Smooth muscle cell (in vitro differentiated cells): ENCODE data around the gene MFN2. TPM values are rescaled to one million over a fixed set of nuclear protein-coding genes. Genes with fewer than 3 reads are reported as not detected.
"Not testable (repeated sequence)": the region's sequence is repeated elsewhere in the genome, so short reads cannot be mapped to it uniquely, and the experiment has no call there.

Source experiments
- DNase-seq: peaks from one replicate; lab custom pipeline; 2025; ENCODE audit not compliant: unreplicated experiment; lab: John Stamatoyannopoulos, UW
- H2AFZ ChIP-seq: fragments of 200-600 bp; sonication (generic); 2 replicates; pipeline ENCODE4 v1.6.0; 2016; ENCODE audit warnings: antibody characterized with exemption, low read depth, mild to moderate bottlenecking
- H3F3A ChIP-seq: fragments of 200-600 bp; sonication (generic); 2 replicates; pipeline ENCODE4 v1.6.0; 2017; ENCODE audit warnings: antibody characterized with exemption, low read depth
- H3K27ac ChIP-seq: fragments of 200-600 bp; sonication (generic); 2 replicates; pipeline ENCODE4 v1.5.1; 2016; ENCODE audit warnings: low read depth, mild to moderate bottlenecking
- H3K27me3 ChIP-seq: fragments of 200-600 bp; sonication (generic); 2 replicates; pipeline ENCODE4 v1.6.1; 2016; ENCODE audit warnings: low read depth, mild to moderate bottlenecking
- H3K36me3 ChIP-seq: fragments of 200-600 bp; sonication (generic); 2 replicates; pipeline ENCODE4 v1.5.1; 2016; ENCODE audit warnings: low read depth
- H3K4me1 ChIP-seq: fragments of 200-600 bp; sonication (generic); 2 replicates; pipeline ENCODE4 v1.5.1; 2016; ENCODE audit warnings: low read depth
- H3K4me2 ChIP-seq: fragments of 200-600 bp; sonication (generic); 2 replicates; pipeline ENCODE4 v1.6.0; 2016; ENCODE audit warnings: mild to moderate bottlenecking
- H3K4me3 ChIP-seq: fragments of 200-600 bp; sonication (generic); 2 replicates; pipeline ENCODE4 v1.5.1; 2016; ENCODE audit warnings: mild to moderate bottlenecking
- H3K79me2 ChIP-seq: fragments of 200-600 bp; sonication (generic); 2 replicates; pipeline ENCODE4 v1.6.0; 2016; ENCODE audit warnings: low read depth, mild to moderate bottlenecking
- H3K9ac ChIP-seq: fragments of 200-600 bp; sonication (generic); 2 replicates; pipeline ENCODE4 v1.6.0; 2016; ENCODE audit warnings: low read depth
- H3K9me3 ChIP-seq: fragments of 200-600 bp; sonication (generic); replicated peaks from 2 replicates; pipeline ENCODE4 v1.5.1; 2016; ENCODE audit warnings: low read depth
- H4K20me1 ChIP-seq: fragments of 200-600 bp; sonication (generic); 2 replicates; pipeline ENCODE4 v1.6.0; 2016; ENCODE audit warnings: low read depth
- WGBS: methylation state at CpG from one replicate; pipeline ENCODE4 v1.1.7; 2016; ENCODE audit warnings: low lambda C conversion rate; 5-methylcytosine and 5-hydroxymethylcytosine counted together
- polyA plus RNA-seq: library from polyadenylated mRNA; unstranded; fragments of >200 nt; fragmentation: Nextera tagmentation; extraction: Ambion mirVana; gene quantifications from 2 replicates; pipeline ENCODE4 v1.2.1, GENCODE V29; 2016
- total RNA-seq: library from RNA; depleted of rRNA; stranded (reverse); fragments of >200 nt; gene quantifications from 2 replicates; pipeline ENCODE4 v1.2.3, GENCODE V29; 2014
- TF ChIP-seq, protein P1 (sequence below): fragments of 200-600 bp; sonication (generic); IDR thresholded peaks from 2 replicates; pipeline ENCODE4 v1.5.1; 2017; ENCODE audit warnings: borderline replicate concordance, mild to moderate bottlenecking, antibody characterized with exemption; ENCODE audit not compliant: insufficient read depth, poor library complexity, severe bottlenecking

MFN2 gene
- total and polyA plus RNA-seq, 2 experiments from 2014 or later, result 30.0 to 39.7 TPM

DNA sequence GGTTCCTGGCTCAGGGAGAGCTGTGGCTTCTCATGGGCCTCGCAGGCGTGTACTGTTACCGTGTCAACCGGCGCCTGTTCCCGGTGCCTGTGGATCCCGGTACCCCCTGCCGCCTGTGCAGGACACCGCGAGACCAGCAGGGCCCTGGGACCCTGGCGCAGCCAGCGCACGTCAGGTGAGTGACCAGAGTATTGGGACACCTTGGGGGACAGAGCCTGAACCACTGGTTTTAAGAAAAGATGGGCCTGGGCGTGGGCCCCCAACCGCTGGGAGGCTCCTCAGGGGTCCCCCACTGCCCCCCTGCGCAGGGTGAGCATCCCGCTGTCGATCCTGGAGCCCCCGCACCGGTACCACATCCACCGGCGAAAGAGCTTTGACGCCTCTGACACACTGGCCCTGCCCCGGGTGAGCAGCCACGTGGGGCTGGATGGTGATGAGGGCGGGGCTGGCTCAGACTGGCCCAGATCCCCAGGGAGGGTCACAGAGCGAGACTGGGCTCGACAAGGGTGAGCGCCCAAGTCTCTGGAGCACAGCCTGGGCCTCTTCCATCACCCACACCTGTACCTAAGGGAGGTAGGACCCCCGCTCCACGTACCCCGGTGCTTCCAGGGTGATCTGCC lies 49.6 kb downstream of the MFN2 start:
- Histone ChIP-seq H4K20me1 (no peaks in the 10 kb centered on the region), H3K4me1 (no peaks in the 10 kb centered on the region), H3K4me2 (no peak overlapping the region), H2AFZ (no peak overlapping the region), H3K9me3 (no peaks in the 10 kb centered on the region), H3K79me2 (no peaks in the 10 kb centered on the region), H3K9ac (no peak overlapping the region), H3K4me3 (no peak overlapping the region), H3K27me3 (no peaks in the 10 kb centered on the region), H3F3A (peaks cover 6% of the 10 kb centered on the region), H3K27ac (no peak overlapping the region), H3K36me3 (no peaks in the 10 kb centered on the region)
- TF ChIP-seq, protein P1, sequence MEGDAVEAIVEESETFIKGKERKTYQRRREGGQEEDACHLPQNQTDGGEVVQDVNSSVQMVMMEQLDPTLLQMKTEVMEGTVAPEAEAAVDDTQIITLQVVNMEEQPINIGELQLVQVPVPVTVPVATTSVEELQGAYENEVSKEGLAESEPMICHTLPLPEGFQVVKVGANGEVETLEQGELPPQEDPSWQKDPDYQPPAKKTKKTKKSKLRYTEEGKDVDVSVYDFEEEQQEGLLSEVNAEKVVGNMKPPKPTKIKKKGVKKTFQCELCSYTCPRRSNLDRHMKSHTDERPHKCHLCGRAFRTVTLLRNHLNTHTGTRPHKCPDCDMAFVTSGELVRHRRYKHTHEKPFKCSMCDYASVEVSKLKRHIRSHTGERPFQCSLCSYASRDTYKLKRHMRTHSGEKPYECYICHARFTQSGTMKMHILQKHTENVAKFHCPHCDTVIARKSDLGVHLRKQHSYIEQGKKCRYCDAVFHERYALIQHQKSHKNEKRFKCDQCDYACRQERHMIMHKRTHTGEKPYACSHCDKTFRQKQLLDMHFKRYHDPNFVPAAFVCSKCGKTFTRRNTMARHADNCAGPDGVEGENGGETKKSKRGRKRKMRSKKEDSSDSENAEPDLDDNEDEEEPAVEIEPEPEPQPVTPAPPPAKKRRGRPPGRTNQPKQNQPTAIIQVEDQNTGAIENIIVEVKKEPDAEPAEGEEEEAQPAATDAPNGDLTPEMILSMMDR, result no peak
- no peak for DNase-seq
- 98% methylated on average over 32 of the region's 32 CpGs for WGBS

DNA sequence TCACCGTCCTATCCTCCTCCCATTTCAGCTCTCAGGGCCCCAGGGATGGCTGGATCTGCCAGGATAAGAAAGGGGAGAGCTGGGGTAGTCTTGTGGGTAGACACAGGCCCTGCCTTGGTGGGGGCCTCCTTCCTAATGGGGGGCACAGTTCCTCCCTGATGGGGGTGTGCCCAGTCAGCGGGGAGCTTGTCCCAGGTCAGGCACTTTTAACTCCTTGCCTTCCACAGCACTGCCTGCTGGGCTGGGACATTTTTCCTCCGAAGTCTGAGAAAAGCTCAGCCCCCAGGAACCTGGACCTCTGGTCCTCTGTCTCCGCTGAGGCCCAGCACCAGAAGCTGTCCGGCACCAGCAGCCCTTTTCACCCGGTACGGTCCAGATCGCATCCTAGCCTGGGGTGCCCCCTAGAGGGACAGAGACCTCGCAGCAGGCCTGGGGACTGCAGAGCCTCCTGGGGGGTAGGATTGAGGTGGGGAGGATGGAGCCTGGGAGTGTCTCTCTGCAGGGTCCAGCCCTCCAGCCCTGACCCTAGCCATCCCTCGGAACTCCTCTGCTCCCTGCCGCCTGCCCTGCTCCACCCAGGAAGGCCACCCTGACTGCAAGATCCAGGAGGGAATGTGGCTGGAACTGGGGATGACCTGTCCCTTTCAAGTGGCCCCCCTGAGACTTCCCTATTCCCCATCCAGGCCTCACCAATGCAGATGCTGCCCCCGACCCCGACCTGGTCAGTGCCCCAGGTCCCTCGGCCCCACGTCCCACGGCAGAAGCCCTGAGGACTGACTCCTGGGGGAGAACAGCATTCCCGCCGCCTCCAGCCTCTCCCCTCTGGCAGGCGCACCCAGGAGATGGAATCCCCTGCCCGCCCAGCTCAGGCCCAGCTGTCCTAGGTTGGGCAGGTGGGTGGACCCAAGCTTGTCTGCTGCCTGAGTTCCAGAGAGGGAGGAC lies 51.1 kb downstream of the MFN2 start:
- Histone ChIP-seq H3K4me3 (no peak overlapping the region), H3K79me2 (no peaks in the 10 kb centered on the region), H3F3A (peaks cover 6% of the 10 kb centered on the region), H3K9ac (no peak overlapping the region), H3K27ac (no peak overlapping the region), H4K20me1 (no peaks in the 10 kb centered on the region), H3K27me3 (no peaks in the 10 kb centered on the region), H3K9me3 (no peaks in the 10 kb centered on the region), H3K36me3 (no peaks in the 10 kb centered on the region), H3K4me1 (no peaks in the 10 kb centered on the region), H3K4me2 (no peak overlapping the region), H2AFZ (no peak overlapping the region)
- WGBS, result 86% methylated on average over 19 of the region's 20 CpGs
- DNase-seq, result no peak
- TF ChIP-seq, protein P1, result peak; percentile 34

DNA sequence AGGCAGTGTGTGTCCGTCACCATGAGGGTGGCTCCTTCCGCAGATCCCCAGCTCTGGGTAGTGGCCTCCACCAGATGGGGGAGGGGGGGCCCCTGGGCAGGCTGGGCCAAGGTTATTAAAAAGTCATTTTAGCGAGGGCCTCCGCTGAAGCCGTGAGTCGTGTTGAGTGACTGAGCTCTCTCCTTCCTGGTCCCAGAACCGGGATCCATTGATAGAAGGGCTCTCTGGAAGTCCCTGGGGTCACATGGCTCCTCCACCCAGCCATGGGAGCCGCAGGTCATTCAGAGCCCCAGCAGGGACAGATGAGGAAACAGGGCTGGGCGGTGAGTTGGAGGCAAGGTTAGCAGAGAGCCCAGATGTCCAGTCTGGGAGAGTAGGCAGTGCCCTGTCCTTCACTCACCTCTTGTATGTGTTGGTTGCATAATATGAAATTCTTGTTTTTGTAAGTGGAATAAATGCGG lies 51.9 kb downstream of the MFN2 start:
- Histone ChIP-seq H2AFZ (no peak overlapping the region), H3K4me3 (no peak overlapping the region), H3K27me3 (no peaks in the 10 kb centered on the region), H3K9me3 (no peaks in the 10 kb centered on the region), H3K4me1 (no peaks in the 10 kb centered on the region), H3K36me3 (no peaks in the 10 kb centered on the region), H3K4me2 (no peak overlapping the region), H3F3A (peaks cover 6% of the 10 kb centered on the region), H4K20me1 (no peaks in the 10 kb centered on the region), H3K27ac (no peak overlapping the region), H3K79me2 (no peaks in the 10 kb centered on the region), H3K9ac (no peak overlapping the region)
- no peak for DNase-seq
- 77% methylated on average over 10 of the region's 10 CpGs for WGBS
- TF ChIP-seq, protein P1, result no peak

DNA sequence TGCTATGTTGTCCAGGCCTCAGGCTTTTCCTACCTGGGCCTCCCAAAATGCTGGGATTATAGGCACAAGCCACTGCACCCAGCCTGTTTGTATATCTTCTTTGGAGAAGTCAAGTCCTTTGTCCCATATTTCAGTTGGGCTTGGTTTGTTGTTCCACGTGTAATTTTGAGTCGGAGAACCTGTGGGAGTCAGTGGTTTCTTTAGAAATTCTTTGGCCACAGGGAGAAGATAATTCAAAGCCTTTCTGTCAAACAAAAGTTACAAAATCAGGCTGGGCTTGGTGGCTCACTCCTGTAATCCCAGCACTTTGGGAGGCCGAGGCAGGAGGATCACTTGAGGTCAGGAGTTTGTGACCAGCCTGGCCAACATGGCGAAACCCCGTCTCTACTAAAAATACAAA lies 53.2 kb downstream of the MFN2 start:
- H3K36me3 ChIP-seq, H3K79me2 ChIP-seq, H3K9ac ChIP-seq, H3F3A ChIP-seq, H3K9me3 ChIP-seq, H3K4me2 ChIP-seq, H3K4me1 ChIP-seq, H2AFZ ChIP-seq, H3K27me3 ChIP-seq, H4K20me1 ChIP-seq, DNase-seq, H3K4me3 ChIP-seq: not testable (repeated sequence)
- 43% methylated on average over 5 of the region's 5 CpGs for WGBS
- peak overlapping the region; percentile 33 for H3K27ac ChIP-seq
